T-cell (primary cell): Measurements from ENCODE around the gene ATP5ME. TPM values are rescaled to one million over a fixed set of nuclear protein-coding genes. Genes with fewer than 3 reads are reported as not detected.

Source experiments
- ATAC-seq, 4 experiments: fragments of 200-7000 bp in 3 of 4; fragments of 150-1000 bp in 1 of 4; cut with Tn5 transposase; replicated peaks in 1 of 4; 1 replicate in 3 of 4; 2 replicates in 1 of 4; pipeline ENCODE4 v1.10.0; 2021; ENCODE audit warnings: moderate library complexity in 3 of 4, mild to moderate bottlenecking in 2 of 4, moderate number of reproducible peaks in 1 of 4
- CTCF ChIA-PET, 2 donors: fragments of 300-600 bp; sonication (Branson Sonifier 250); formaldehyde crosslinking; loops; one replicate each; lab custom pipeline; 2022; ENCODE audit warnings: antibody characterized with exemption in 2 of 2; lab: Charles Lee
- POLR2A ChIA-PET, 2 donors: fragments of 300-600 bp; sonication (Branson Sonifier 250); formaldehyde crosslinking; loops; one replicate each; lab custom pipeline; 2022; ENCODE audit warnings: antibody characterized with exemption in 2 of 2; lab: Charles Lee
- DNase-seq, 35 experiments: peaks; one replicate each; pipeline versions ENCODE4 v3.0.0 to v3.0.0-alpha.2; 2013 to 2023
- H3K27ac ChIP-seq: one replicate; pipeline ENCODE4 v1.5.1; 2013; ENCODE audit warnings: low read length
- H3K27me3 ChIP-seq, 2 experiments: replicated peaks in 1 of 2; 1 replicate in 1 of 2; 2 replicates in 1 of 2; pipeline versions ENCODE4 v1.6.1 to v1.7.0; 2013; ENCODE audit warnings: low read length in 1 of 2, mixed read lengths in 1 of 2; ENCODE audit not compliant: control insufficient read depth in 2 of 2, insufficient read depth in 2 of 2; ENCODE audit errors: extremely low read depth in 1 of 2
- H3K36me3 ChIP-seq, 2 donors: 1 replicate in 1 of 2; 2 replicates in 1 of 2; pipeline versions ENCODE4 v1.6.1 to v1.7.0; 2013; ENCODE audit warnings: low read length in 1 of 2; ENCODE audit not compliant: control insufficient read depth in 2 of 2, insufficient read depth in 1 of 2; ENCODE audit errors: extremely low read depth in 1 of 2
- H3K4me1 ChIP-seq, 2 experiments: 1 replicate in 1 of 2; 2 replicates in 1 of 2; pipeline versions ENCODE4 v1.6.1 to v1.7.0; 2013; ENCODE audit warnings: low read length in 2 of 2, mixed read lengths in 1 of 2; ENCODE audit not compliant: insufficient read depth in 2 of 2, control insufficient read depth in 1 of 2; ENCODE audit errors: extremely low read depth in 1 of 2
- H3K4me3 ChIP-seq, 2 donors: 1 replicate in 1 of 2; 2 replicates in 1 of 2; pipeline versions ENCODE4 v1.5.1 to v1.7.0; 2013; ENCODE audit warnings: mild to moderate bottlenecking in 2 of 2, low read length in 1 of 2, moderate library complexity in 1 of 2; ENCODE audit not compliant: control insufficient read depth in 1 of 2; ENCODE audit errors: extremely low read depth in 1 of 2
- H3K9me3 ChIP-seq: 2 replicates; pipeline ENCODE4 v1.7.0; 2013
- H3K27ac Mint-ChIP-seq, 2 donors: one replicate each; pipeline ENCODE4 v1.8.0; 2020 to 2021; ENCODE audit warnings: mild to moderate bottlenecking in 2 of 2, mixed read lengths in 2 of 2
- H3K27me3 Mint-ChIP-seq, 2 donors: one replicate each; pipeline ENCODE4 v1.8.0; 2021 to 2022; ENCODE audit warnings: mixed read lengths in 2 of 2
- H3K36me3 Mint-ChIP-seq: one replicate; pipeline ENCODE4 v1.8.0; 2021; ENCODE audit warnings: mixed read lengths
- H3K4me1 Mint-ChIP-seq, 3 donors: one replicate each; pipeline ENCODE4 v1.8.0; 2020 to 2022; ENCODE audit warnings: mixed read lengths in 3 of 3, mild to moderate bottlenecking in 1 of 3
- H3K4me3 Mint-ChIP-seq, 3 donors: one replicate each; pipeline ENCODE4 v1.8.0; 2020 to 2022; ENCODE audit warnings: mild to moderate bottlenecking in 3 of 3, mixed read lengths in 3 of 3, moderate library complexity in 3 of 3
- H3K9me3 Mint-ChIP-seq, 3 donors: one replicate each; pipeline ENCODE4 v1.8.0; 2020 to 2022; ENCODE audit warnings: mixed read lengths in 3 of 3
- WGBS: methylation state at CpG from one replicate; pipeline ENCODE4 v1.1.5; 2013; ENCODE audit warnings: missing lambda C conversion rate; ENCODE audit not compliant: insufficient coverage; 5-methylcytosine and 5-hydroxymethylcytosine counted together
- total RNA-seq, 35 experiments: library from RNA in 6 of 35; stranded (reverse) in 6 of 35; fragments of 120-200 nt in 1 of 35; gene quantifications; one replicate each; pipeline versions ENCODE4 v1.2.1 to v1.2.4 and lab custom pipeline; 2013 to 2026

Gene ATP5ME
- total RNA-seq, 5 donors from 2014 or later (not counting 1 experiment from before 2014, with no cell fraction given): 92.4 to 158 (median 145) TPM

DNA sequence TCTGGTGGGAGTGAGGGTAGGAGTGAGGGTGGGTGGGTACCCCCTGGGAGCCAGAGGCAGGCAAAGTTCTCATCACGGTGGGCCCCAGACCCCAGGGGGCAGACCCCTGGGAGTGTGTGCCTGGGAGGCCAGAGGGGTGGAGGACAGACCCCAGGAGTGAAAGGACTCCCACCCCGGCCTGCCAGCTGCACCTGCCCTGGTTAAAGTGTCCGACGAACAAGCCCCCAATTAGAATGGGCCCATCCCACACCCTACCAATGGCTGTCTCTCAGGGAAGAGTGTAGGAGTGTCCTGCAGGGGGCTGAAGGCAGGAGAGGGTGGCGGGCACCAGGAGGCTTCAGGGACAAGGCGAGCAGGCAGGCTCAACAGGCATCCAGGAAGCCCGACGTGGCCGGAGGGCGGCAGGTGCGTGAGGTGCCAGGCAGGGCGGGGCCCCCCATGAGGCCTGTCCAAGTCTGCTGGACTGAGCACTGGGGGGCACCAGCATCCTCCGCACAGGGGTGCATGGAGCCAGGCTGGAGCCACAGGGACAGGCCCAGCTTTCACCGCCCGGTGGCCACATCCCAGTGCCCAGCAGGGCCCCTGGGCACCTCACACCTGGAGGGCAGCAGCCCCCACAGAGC, 40.0 kb downstream of the ATP5ME start:
- ATAC-seq: no peak
- CTCF ChIA-PET: no interaction called here
- Mint-ChIP-seq H3K9me3 (peaks cover 3 to 12% (median 9%) of the 10 kb centered on the region in 3 donors), H3K27me3 (peaks cover 6 to 18% of the 10 kb centered on the region in 2 donors), H3K27ac (no peak overlapping the region), H3K36me3 (no peaks in the 10 kb centered on the region), H3K4me3 (no peak overlapping the region), H3K4me1 (no peaks in the 10 kb centered on the region)
- no peak for DNase-seq
- H3K4me3 ChIP-seq: no peak overlapping the region
- WGBS: 86% methylated on average over 9 of the region's 15 CpGs
- H3K9me3 ChIP-seq: no peaks in the 10 kb centered on the region
- H3K27ac ChIP-seq: no peak overlapping the region
- POLR2A ChIA-PET: no interaction called here
- H3K36me3 ChIP-seq: no peaks in the 10 kb centered on the region
- no peaks in the 10 kb centered on the region for H3K4me1 ChIP-seq
- H3K27me3 ChIP-seq: peaks cover 0 to 24% of the 10 kb centered on the region in 2 experiments

DNA sequence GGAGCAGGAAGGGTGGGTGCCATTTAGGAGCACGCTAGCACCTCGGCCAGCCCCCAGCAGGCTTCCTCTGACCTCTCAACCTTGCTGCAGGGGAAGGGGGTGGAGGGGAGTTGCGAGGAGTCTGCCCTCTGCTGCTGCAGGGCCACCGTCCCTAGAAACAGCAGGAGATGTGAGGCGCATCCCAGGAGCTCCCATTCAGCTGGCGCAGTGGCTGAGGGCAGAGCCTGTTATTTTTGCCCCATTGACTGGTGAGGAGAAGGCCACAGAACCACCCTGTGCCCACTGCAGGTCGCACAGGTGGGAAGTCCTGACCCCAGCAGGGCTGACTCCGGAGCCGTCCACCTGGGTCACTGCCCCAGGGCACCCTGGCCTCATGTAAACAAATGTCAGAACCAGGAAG, 40.7 kb downstream of the ATP5ME start:
- Histone ChIP-seq H3K36me3 (no peaks in the 10 kb centered on the region), H3K9me3 (no peaks in the 10 kb centered on the region), H3K27ac (no peak overlapping the region), H3K4me3 (no peak overlapping the region), H3K27me3 (peaks cover 0 to 25% of the 10 kb centered on the region in 2 experiments), H3K4me1 (no peaks in the 10 kb centered on the region)
- peaks cover 6 to 13% of the 10 kb centered on the region in 2 donors for H3K27me3 Mint-ChIP-seq
- DNase-seq: no peak
- no peak overlapping the region for H3K4me3 Mint-ChIP-seq
- H3K9me3 Mint-ChIP-seq: peaks cover 3 to 12% (median 9%) of the 10 kb centered on the region in 3 donors
- whole genome bisulfite sequencing: 57% methylated on average over 9 of the region's 9 CpGs
- CTCF ChIA-PET: no interaction called here
- no peaks in the 10 kb centered on the region for H3K36me3 Mint-ChIP-seq
- ATAC-seq: no peak
- POLR2A ChIA-PET: no interaction called here
- no peak overlapping the region for H3K27ac Mint-ChIP-seq
- H3K4me1 Mint-ChIP-seq: no peaks in the 10 kb centered on the region

GRCh38 chr4:632926-633325, 41.1 kb downstream of the ATP5ME start:
- POLR2A ChIA-PET: no interaction called here
- WGBS: 88% methylated on average over 6 of the region's 6 CpGs
- H3K27ac ChIP-seq: no peak overlapping the region
- H3K36me3 ChIP-seq: no peaks in the 10 kb centered on the region
- peaks cover 0 to 29% of the 10 kb centered on the region in 2 experiments for H3K27me3 ChIP-seq
- Mint-ChIP-seq H3K27ac (no peak overlapping the region), H3K4me3 (no peak overlapping the region), H3K9me3 (peaks cover 3 to 12% (median 9%) of the 10 kb centered on the region in 3 donors), H3K36me3 (no peaks in the 10 kb centered on the region), H3K27me3 (peaks cover 4 to 10% of the 10 kb centered on the region in 2 donors), H3K4me1 (no peaks in the 10 kb centered on the region)
- ATAC-seq (no peak), DNase-seq (no peak)
- H3K4me3 ChIP-seq: no peak overlapping the region
- no peaks in the 10 kb centered on the region for H3K9me3 ChIP-seq
- CTCF ChIA-PET: no interaction called here
- H3K4me1 ChIP-seq: no peaks in the 10 kb centered on the region

DNA sequence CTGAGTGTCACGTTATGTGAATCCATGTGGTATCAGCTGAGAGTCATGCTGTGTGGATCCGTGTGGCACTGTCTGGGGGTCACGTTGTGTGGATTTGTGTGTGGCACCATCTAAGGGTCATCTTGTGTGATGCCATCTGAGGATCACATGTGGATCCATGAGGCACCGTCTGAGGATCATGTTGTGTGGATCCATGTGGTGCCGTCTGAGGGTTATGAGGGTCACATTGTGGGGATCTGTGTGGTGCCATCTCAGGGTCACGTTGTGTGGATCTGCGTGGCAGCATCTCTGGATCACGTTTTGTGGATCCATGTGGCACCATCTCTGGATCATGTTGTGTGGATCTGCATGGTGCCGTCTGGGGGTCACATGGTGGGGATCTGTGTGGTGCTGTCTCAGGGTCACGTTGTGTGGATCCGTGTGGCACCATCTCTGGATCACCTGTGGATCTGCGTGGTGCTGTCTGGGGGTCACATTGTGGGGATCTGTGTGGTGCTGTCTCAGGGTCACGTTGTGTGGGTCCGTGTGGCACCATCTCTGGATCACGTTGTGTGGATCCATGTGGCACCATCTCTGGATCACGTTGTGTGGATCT, 41.8 kb downstream of the ATP5ME start:
- Mint-ChIP-seq H3K27ac (no peak overlapping the region), H3K36me3 (no peaks in the 10 kb centered on the region), H3K4me1 (no peaks in the 10 kb centered on the region), H3K9me3 (peaks cover 3 to 12% (median 9%) of the 10 kb centered on the region in 3 donors), H3K27me3 (peaks cover 0 to 7% of the 10 kb centered on the region in 2 donors), H3K4me3 (no peak overlapping the region)
- no peak overlapping the region for H3K4me3 ChIP-seq
- WGBS: 89% methylated on average over 15 of the region's 16 CpGs
- H3K27me3 ChIP-seq: peaks cover 0 to 27% of the 10 kb centered on the region in 2 experiments
- no peaks in the 10 kb centered on the region for H3K36me3 ChIP-seq
- POLR2A ChIA-PET: no interaction called here
- H3K27ac ChIP-seq: no peak overlapping the region
- CTCF ChIA-PET: no interaction called here
- H3K9me3 ChIP-seq: no peaks in the 10 kb centered on the region
- DNase-seq (no peak), ATAC-seq (no peak)
- H3K4me1 ChIP-seq: no peaks in the 10 kb centered on the region

DNA sequence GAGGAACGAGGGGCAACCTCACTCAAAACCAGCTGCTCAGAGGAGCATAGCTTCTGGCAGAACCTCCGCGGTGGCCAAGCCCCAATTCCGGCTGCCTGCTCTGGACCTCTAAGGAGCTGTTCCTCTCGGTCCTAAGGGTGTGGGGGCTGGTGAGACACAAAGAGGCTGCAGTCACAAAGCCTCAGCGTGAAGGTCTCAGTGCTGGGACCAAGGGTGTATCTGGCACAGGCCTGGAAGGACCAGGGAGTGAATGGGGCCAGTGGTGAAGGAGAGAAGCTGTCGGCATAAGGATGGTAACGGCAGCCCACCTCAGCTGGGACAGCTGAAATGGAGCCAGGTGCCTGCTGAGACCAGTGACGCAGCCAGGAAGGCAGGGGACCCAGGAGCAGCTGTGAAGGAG, 43.4 kb downstream of the ATP5ME start:
- Mint-ChIP-seq H3K9me3 (peaks cover 3 to 12% (median 9%) of the 10 kb centered on the region in 3 donors), H3K36me3 (no peaks in the 10 kb centered on the region), H3K4me3 (no peak overlapping the region), H3K4me1 (no peaks in the 10 kb centered on the region), H3K27me3 (peaks cover 0 to 7% of the 10 kb centered on the region in 2 donors), H3K27ac (no peak overlapping the region)
- Histone ChIP-seq H3K4me3 (no peak overlapping the region), H3K9me3 (no peaks in the 10 kb centered on the region), H3K4me1 (no peaks in the 10 kb centered on the region), H3K27me3 (peaks cover 0 to 41% of the 10 kb centered on the region in 2 experiments), H3K27ac (no peak overlapping the region), H3K36me3 (no peaks in the 10 kb centered on the region)
- ATAC-seq (no peak), DNase-seq (no peak)
- ChIA-PET CTCF (no interaction called here), POLR2A (no interaction called here)
- WGBS: 76% methylated on average over 9 of the region's 9 CpGs

DNA sequence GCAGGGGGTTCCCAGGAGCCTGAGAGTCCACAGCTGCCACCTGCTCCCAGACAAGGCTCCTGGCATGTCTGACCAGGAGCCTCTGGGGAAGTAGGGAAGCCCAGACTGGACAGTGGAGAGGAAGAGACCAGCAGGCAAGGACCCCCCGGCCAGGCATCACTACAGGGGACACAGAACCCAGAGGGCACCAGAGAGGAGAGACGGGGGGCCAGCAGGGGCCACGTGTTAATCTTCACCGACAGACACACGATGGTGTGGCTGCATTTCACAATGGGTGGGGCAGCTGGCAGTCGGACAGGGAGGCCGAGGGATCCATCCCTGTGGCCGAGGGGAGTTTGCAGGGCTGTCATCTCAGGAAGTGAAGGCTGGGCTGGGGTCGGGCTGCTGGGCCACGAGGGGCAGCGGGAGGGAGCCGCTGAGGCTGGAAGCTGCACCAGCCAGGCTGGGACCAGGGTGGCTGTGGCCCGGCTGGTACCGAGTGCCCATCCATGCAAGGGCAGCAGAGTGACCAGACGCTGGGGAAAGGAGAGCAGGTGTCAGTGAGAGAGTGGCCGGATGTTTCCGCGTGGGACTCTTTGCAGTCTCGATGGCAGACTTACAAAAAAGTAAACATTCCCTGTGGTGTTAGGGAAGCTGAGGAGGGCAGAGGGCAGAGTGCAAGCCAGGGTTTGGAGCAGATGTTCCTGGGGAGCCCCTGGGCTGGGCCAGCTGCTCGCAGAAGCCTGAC, 44.0 kb downstream of the ATP5ME start:
- peaks cover 3 to 12% (median 9%) of the 10 kb centered on the region in 3 donors for H3K9me3 Mint-ChIP-seq
- Histone ChIP-seq H3K4me3 (no peak overlapping the region), H3K27me3 (peaks cover 0 to 45% of the 10 kb centered on the region in 2 experiments), H3K36me3 (no peaks in the 10 kb centered on the region), H3K4me1 (no peaks in the 10 kb centered on the region), H3K27ac (no peak overlapping the region), H3K9me3 (no peaks in the 10 kb centered on the region)
- no peaks in the 10 kb centered on the region for H3K36me3 Mint-ChIP-seq
- POLR2A ChIA-PET: no interaction called here
- DNase-seq (no peak), ATAC-seq (no peak)
- H3K27me3 Mint-ChIP-seq: peaks cover 0 to 9% of the 10 kb centered on the region in 2 donors
- no peak overlapping the region for H3K4me3 Mint-ChIP-seq
- no peak overlapping the region for H3K27ac Mint-ChIP-seq
- no peaks in the 10 kb centered on the region for H3K4me1 Mint-ChIP-seq
- WGBS: 77% methylated on average over 20 of the region's 20 CpGs
- CTCF ChIA-PET: no interaction called here
